CD4-positive, alpha-beta T cell (primary cell): ENCODE data around the gene ADCY5. TPM values are rescaled to one million over a fixed set of nuclear protein-coding genes. Genes with fewer than 3 reads are reported as not detected.

Source experiments
- ATAC-seq: fragments of 200-7000 bp; cut with Tn5 transposase; one replicate; pipeline ENCODE4 v1.10.0; 2022; ENCODE audit warnings: mild to moderate bottlenecking; ENCODE audit not compliant: poor library complexity
- CTCF ChIA-PET: fragments of 350-600 bp; sonication (Branson Sonifier 250); formaldehyde crosslinking; loops from one replicate; lab custom pipeline; 2021; ENCODE audit warnings: antibody characterized with exemption, inconsistent platforms; lab: Charles Lee
- POLR2A ChIA-PET: fragments of 350-600 bp; sonication (Branson Sonifier 250); formaldehyde crosslinking; loops from one replicate; lab custom pipeline; 2021; ENCODE audit warnings: antibody characterized with exemption, inconsistent platforms; lab: Charles Lee
- DNase-seq, 14 experiments: peaks; one replicate each; pipeline ENCODE4 v3.0.0-alpha.2; 2013 to 2020; ENCODE audit warnings: mixed read lengths in 2 of 14
- H3K27ac ChIP-seq, 2 donors: one replicate each; pipeline versions ENCODE4 v1.5.1 to v1.7.0; 2013; ENCODE audit warnings: low read length in 2 of 2, low read depth in 1 of 2, mild to moderate bottlenecking in 1 of 2
- H3K27me3 ChIP-seq, 2 experiments: 1 replicate in 1 of 2; 2 replicates in 1 of 2; pipeline versions ENCODE4 v1.6.1 to v1.7.0; 2013; ENCODE audit warnings: low read length in 2 of 2, control low read depth in 1 of 2, mild to moderate bottlenecking in 1 of 2, moderate library complexity in 1 of 2; ENCODE audit not compliant: insufficient read depth in 2 of 2, control insufficient read depth in 1 of 2
- H3K36me3 ChIP-seq: one replicate; pipeline ENCODE4 v1.6.1; 2013; ENCODE audit warnings: low read length, control low read depth; ENCODE audit not compliant: insufficient read depth
- H3K4me1 ChIP-seq: one replicate; pipeline ENCODE4 v1.6.1; 2013; ENCODE audit warnings: low read length, control low read depth; ENCODE audit not compliant: insufficient read depth
- H3K4me3 ChIP-seq: one replicate; pipeline ENCODE4 v1.5.1; 2013; ENCODE audit warnings: mild to moderate bottlenecking, low read length, moderate library complexity
- H3K9me3 ChIP-seq, 2 experiments: 1 replicate in 1 of 2; 2 replicates in 1 of 2; pipeline versions ENCODE4 v1.6.1 to v1.7.0; 2013; ENCODE audit warnings: low read length in 2 of 2, mild to moderate bottlenecking in 2 of 2, control low read depth in 1 of 2, moderate library complexity in 1 of 2; ENCODE audit not compliant: control insufficient read depth in 1 of 2, insufficient read depth in 1 of 2
- H3K27ac Mint-ChIP-seq: one replicate; pipeline ENCODE4 v1.8.0; 2020; ENCODE audit warnings: mixed read lengths
- H3K27me3 Mint-ChIP-seq: one replicate; pipeline ENCODE4 v1.8.0; 2021; ENCODE audit warnings: mixed read lengths
- H3K36me3 Mint-ChIP-seq: one replicate; pipeline ENCODE4 v1.8.0; 2021; ENCODE audit warnings: low read depth, mixed read lengths
- H3K4me1 Mint-ChIP-seq: one replicate; pipeline ENCODE4 v1.8.0; 2021; ENCODE audit warnings: low read depth, mixed read lengths
- H3K4me3 Mint-ChIP-seq: one replicate; pipeline ENCODE4 v1.8.0; 2020; ENCODE audit warnings: mild to moderate bottlenecking, mixed read lengths
- H3K9me3 Mint-ChIP-seq: one replicate; pipeline ENCODE4 v1.8.0; 2020; ENCODE audit warnings: mixed read lengths
- intact Hi-C, 2 experiments: fragments of 100-400 bp; cut with DNase I in 1 of 2; cut with micrococcal nuclease in 1 of 2; formaldehyde crosslinking; loops; one replicate each; pipeline versions ENCODE4 v1.15.1 to v1.9.0; 2023 to 2025; cut with DNase I, micrococcal nuclease
- total RNA-seq, 174 experiments: library from RNA in 2 of 174; stranded (reverse) in 2 of 174; gene quantifications; one replicate each; pipeline ENCODE4 v1.2.3 and lab custom pipeline; 2021 to 2026
- TF ChIP-seq, protein P1 (sequence below): fragments of 200-600 bp; IDR thresholded peaks from one replicate; pipeline ENCODE4 v1.8.0; 2022; ENCODE audit warnings: antibody characterized with exemption, mild to moderate bottlenecking

Gene ADCY5
- total RNA-seq, 2 experiments from 2014 or later: not detected

DNA sequence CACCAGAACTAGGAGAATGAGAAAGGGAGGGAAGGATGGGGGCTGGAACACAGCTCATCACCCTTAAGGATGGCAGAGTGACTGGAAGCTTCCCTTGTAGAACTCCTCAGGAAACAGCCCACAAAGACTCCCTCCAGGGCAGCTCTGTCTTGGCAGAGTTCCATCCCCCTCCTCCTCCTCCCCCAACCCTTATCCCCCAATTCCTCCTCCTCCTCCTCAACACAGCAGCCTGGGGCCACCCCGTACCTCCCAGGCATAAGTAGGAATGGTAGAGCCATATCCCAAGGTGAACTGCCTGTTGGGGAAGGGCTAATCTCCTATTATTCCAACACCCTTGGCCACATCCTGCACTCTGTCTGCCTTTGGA lies 38.8 kb downstream of the ADCY5 start:
- intact Hi-C loops: no loop called here
- Histone ChIP-seq H3K27me3 (no peaks in the 10 kb centered on the region), H3K36me3 (no peaks in the 10 kb centered on the region), H3K4me1 (no peaks in the 10 kb centered on the region), H3K9me3 (peaks cover 0 to under 1% of the 10 kb centered on the region in 2 experiments), H3K27ac (no peak overlapping the region), H3K4me3 (no peak overlapping the region)
- H3K36me3 Mint-ChIP-seq: no peaks in the 10 kb centered on the region
- no peak overlapping the region for H3K27ac Mint-ChIP-seq
- H3K4me1 Mint-ChIP-seq: no peaks in the 10 kb centered on the region
- DNase-seq (no peak), ATAC-seq (no peak)
- H3K27me3 Mint-ChIP-seq: peaks cover 7% of the 10 kb centered on the region
- H3K4me3 Mint-ChIP-seq: no peak overlapping the region
- no peaks in the 10 kb centered on the region for H3K9me3 Mint-ChIP-seq
- POLR2A ChIA-PET: no interaction called here
- TF ChIP-seq, protein P1, sequence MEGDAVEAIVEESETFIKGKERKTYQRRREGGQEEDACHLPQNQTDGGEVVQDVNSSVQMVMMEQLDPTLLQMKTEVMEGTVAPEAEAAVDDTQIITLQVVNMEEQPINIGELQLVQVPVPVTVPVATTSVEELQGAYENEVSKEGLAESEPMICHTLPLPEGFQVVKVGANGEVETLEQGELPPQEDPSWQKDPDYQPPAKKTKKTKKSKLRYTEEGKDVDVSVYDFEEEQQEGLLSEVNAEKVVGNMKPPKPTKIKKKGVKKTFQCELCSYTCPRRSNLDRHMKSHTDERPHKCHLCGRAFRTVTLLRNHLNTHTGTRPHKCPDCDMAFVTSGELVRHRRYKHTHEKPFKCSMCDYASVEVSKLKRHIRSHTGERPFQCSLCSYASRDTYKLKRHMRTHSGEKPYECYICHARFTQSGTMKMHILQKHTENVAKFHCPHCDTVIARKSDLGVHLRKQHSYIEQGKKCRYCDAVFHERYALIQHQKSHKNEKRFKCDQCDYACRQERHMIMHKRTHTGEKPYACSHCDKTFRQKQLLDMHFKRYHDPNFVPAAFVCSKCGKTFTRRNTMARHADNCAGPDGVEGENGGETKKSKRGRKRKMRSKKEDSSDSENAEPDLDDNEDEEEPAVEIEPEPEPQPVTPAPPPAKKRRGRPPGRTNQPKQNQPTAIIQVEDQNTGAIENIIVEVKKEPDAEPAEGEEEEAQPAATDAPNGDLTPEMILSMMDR: no peak
- CTCF ChIA-PET: no interaction called here

DNA sequence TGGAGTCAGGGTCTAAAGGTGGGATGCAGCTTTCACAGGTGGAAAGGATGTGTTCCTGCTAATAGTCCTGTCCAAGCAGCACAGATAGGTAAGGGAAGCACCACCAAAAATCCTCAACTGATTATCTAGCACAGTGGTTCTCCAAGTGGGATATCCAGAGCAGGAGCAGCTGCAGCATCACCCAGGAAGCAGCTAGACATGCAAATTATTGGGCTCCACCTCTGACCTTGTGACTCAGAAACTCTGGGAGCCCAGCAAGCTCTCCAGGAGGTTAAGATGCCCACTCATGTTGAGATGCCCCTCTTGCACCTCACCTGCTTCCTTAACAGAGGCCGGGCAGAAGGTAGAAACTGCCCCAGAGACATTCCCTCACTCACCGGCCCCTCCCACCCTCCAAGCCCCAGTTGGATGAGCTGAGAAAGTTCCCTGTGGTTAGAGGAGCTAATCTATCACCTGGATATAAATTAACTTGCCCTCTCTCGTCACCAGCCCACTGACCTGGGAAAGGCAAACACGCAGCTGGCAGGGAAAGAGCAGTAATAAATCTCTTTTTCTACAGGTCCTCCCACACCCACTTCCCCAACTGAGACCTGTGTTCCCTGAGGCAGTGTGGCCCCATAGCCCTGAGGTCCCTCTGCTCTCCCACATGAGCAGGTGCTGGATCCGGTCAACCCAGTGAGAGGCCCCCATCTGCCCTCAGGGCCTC lies 39.3 kb downstream of the ADCY5 start:
- Histone ChIP-seq H3K9me3 (peaks cover 0 to 4% of the 10 kb centered on the region in 2 experiments), H3K27ac (no peak overlapping the region), H3K27me3 (no peaks in the 10 kb centered on the region), H3K4me1 (no peaks in the 10 kb centered on the region), H3K4me3 (no peak overlapping the region), H3K36me3 (no peaks in the 10 kb centered on the region)
- H3K27ac Mint-ChIP-seq: no peak overlapping the region
- POLR2A ChIA-PET: interaction anchor here (0.7 kb wide), 1 partner anchor 1485 kb away, joined by 3 read pairs; no protein-coding TSS in a partner anchor
- H3K4me1 Mint-ChIP-seq: no peaks in the 10 kb centered on the region
- H3K9me3 Mint-ChIP-seq: no peaks in the 10 kb centered on the region
- no peaks in the 10 kb centered on the region for H3K36me3 Mint-ChIP-seq
- DNase-seq: no peak
- TF ChIP-seq, protein P1: no peak
- no peak for ATAC-seq
- intact Hi-C loops: no loop called here
- H3K27me3 Mint-ChIP-seq: peaks cover 7% of the 10 kb centered on the region
- no peak overlapping the region for H3K4me3 Mint-ChIP-seq
- CTCF ChIA-PET: no interaction called here

DNA sequence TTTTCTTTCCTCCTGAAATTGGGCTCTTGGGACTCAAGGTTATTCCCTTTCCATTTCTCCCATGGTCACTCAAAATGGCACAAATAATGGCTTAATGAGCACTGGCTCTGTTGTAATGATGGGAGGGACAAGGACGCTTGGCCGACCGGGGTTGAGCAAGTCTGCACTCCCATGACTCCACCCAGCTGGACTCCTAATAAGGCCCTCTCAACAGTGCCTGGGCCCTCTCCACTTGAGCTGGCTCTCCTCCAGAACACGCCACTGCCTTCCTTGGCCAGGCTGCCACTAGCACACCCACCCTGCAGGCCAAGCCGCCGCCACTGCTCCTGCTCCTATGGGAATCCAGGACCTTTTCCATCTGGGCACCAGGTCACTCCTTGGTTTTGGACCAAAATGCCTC lies 42.3 kb downstream of the ADCY5 start:
- no peaks in the 10 kb centered on the region for H3K27me3 ChIP-seq
- TF ChIP-seq, protein P1: no peak
- Mint-ChIP-seq H3K4me1 (no peaks in the 10 kb centered on the region), H3K27me3 (peaks cover 4% of the 10 kb centered on the region), H3K36me3 (no peaks in the 10 kb centered on the region), H3K27ac (no peak overlapping the region), H3K9me3 (no peaks in the 10 kb centered on the region), H3K4me3 (no peak overlapping the region)
- H3K4me3 ChIP-seq: no peak overlapping the region
- CTCF ChIA-PET: no interaction called here
- peaks cover 0 to 4% of the 10 kb centered on the region in 2 experiments for H3K9me3 ChIP-seq
- H3K27ac ChIP-seq: no peak overlapping the region
- no peaks in the 10 kb centered on the region for H3K36me3 ChIP-seq
- DNase-seq: no peak
- intact Hi-C loops: no loop called here
- no peaks in the 10 kb centered on the region for H3K4me1 ChIP-seq
- POLR2A ChIA-PET: no interaction called here
- no peak for ATAC-seq
